Sigmoid colon (tissue), 7 donors: ENCODE measurements around the gene ANKRD27. TPM values are rescaled to one million over a fixed set of nuclear protein-coding genes. Genes with fewer than 3 reads are reported as not detected.

Experiments
- DNase-seq: peaks from one replicate; pipeline ENCODE4 v3.0.0-alpha.2; 2019
- H3K27ac ChIP-seq, 4 donors: fragments of 200-600 bp; sonication (generic); one replicate each; pipeline ENCODE4 v1.5.1; 2016 to 2019; ENCODE audit warnings: mild to moderate bottlenecking in 1 of 4
- H3K27me3 ChIP-seq, 3 donors: fragments of 200-600 bp; sonication (generic); one replicate each; pipeline ENCODE4 v1.5.1; 2019; ENCODE audit warnings: mild to moderate bottlenecking in 1 of 3
- H3K36me3 ChIP-seq, 4 donors: fragments of 200-600 bp; sonication (generic); one replicate each; pipeline ENCODE4 v1.5.1; 2016 to 2019
- H3K4me1 ChIP-seq, 4 donors: fragments of 200-600 bp; sonication (generic); one replicate each; pipeline ENCODE4 v1.5.1; 2017 to 2019
- H3K4me3 ChIP-seq, 4 donors: fragments of 200-600 bp; sonication (generic); one replicate each; pipeline ENCODE4 v1.5.1; 2017 to 2019; ENCODE audit warnings: mild to moderate bottlenecking in 2 of 4, moderate library complexity in 1 of 4
- H3K9me3 ChIP-seq, 4 donors: fragments of 200-600 bp in 3 of 4; sonication (generic) in 3 of 4; one replicate each; pipeline versions ENCODE4 v1.5.1 to v1.6.1; 2013 to 2019
- CTCF ChIP-seq, 4 experiments: fragments of 450-650 bp in 3 of 4; fragments of 200-600 bp in 1 of 4; IDR thresholded peaks; one replicate each; pipeline ENCODE4 v1.5.1; 2016 to 2019; ENCODE audit warnings: antibody characterized with exemption in 4 of 4, mild to moderate bottlenecking in 3 of 4, moderate library complexity in 2 of 4
- EP300 ChIP-seq, 4 donors: sonication (generic); formaldehyde crosslinking; IDR thresholded peaks; one replicate each; pipeline ENCODE4 v1.6.1; 2017; ENCODE audit warnings: antibody characterized with exemption in 4 of 4
- POLR2A ChIP-seq, 2 donors: fragments of 450-650 bp; IDR thresholded peaks; one replicate each; pipeline ENCODE4 v1.6.1; 2016; ENCODE audit warnings: antibody characterized with exemption in 2 of 2, mild to moderate bottlenecking in 2 of 2, moderate library complexity in 2 of 2
- POLR2AphosphoS5 ChIP-seq, 4 donors: sonication (generic); formaldehyde crosslinking; IDR thresholded peaks; one replicate each; pipeline ENCODE4 v1.6.1; 2017; ENCODE audit warnings: antibody characterized with exemption in 4 of 4
- WGBS, 2 donors: extraction: QIAGEN DNeasy Blood & Tissue Kit; methylation state at CpG; one replicate each; pipeline ENCODE4 v1.1.7; 2013; 5-methylcytosine and 5-hydroxymethylcytosine counted together
- intact Hi-C: fragments of 100-400 bp; cut with DNase I; formaldehyde crosslinking; loops from one replicate; pipeline ENCODE4 v1.15.1; 2023
- polyA plus RNA-seq, 3 donors: library from polyadenylated mRNA; stranded (reverse); fragments of 200-250 nt; gene quantifications; one replicate each; pipeline ENCODE4 v1.2.3, GENCODE V29; 2013
- total RNA-seq, 4 donors: library from RNA; depleted of rRNA; stranded (reverse); fragments of >200 nt; gene quantifications; one replicate each; pipeline ENCODE4 v1.1.0, GENCODE V29; 2016
- donor health status: healthy with polysubstance abuse.
- donor health status: Bipolar disorder and iron deficiency.
- donor health status: healthy.

Gene ANKRD27
- total and polyA plus RNA-seq, 7 donors: 13.8 to 48.5 (median 34.1) TPM

GRCh38 chr19:32649751-32650150 is 25.2 kb downstream of the ANKRD27 start:
- peaks cover 0 to 20% (median 19%) of the 10 kb centered on the region in 4 donors for H3K4me1 ChIP-seq
- no peaks in the 10 kb centered on the region for H3K9me3 ChIP-seq
- no peak for DNase-seq
- no peaks in the 10 kb centered on the region for H3K27me3 ChIP-seq
- intact Hi-C loops: no loop called here
- no peak overlapping the region for H3K4me3 ChIP-seq
- WGBS, 2 donors: 97% methylated on average over 11 of the region's 11 CpGs
- H3K27ac ChIP-seq: no peak overlapping the region
- peaks cover 15 to 59% (median 32%) of the 10 kb centered on the region in 4 donors for H3K36me3 ChIP-seq
- TF ChIP-seq CTCF (IDR thresholded peaks at IDR 0.05) (no peak), POLR2A (IDR thresholded peaks at IDR 0.05) (no peak), EP300 (IDR thresholded peaks at IDR 0.05) (no peak), POLR2AphosphoS5 (IDR thresholded peaks at IDR 0.05) (no peak)

- peaks cover 15 to 76% (median 53%) of the 10 kb centered on the region in 4 donors for H3K36me3 ChIP-seq
- H3K4me3 ChIP-seq: no peak overlapping the region
- no peak for TF ChIP-seq EP300 (IDR thresholded peaks at IDR 0.05)
- TF ChIP-seq POLR2A (IDR thresholded peaks at IDR 0.05): no peak
- intact Hi-C loops: no loop called here
- no peak overlapping the region for H3K27ac ChIP-seq
- WGBS, 2 donors: 82 to 91% methylated on average over 8 of the region's 8 CpGs
- no peaks in the 10 kb centered on the region for H3K9me3 ChIP-seq
- peaks cover 0 to 12% (median 9%) of the 10 kb centered on the region in 4 donors for H3K4me1 ChIP-seq
- DNase-seq: no peak
- no peaks in the 10 kb centered on the region for H3K27me3 ChIP-seq
Measured at GRCh38 chr19:32647361-32647760, 27.6 kb downstream of the ANKRD27 start.

GRCh38 chr19:32646556-32646955 is 28.4 kb downstream of the ANKRD27 start:
- no peak for DNase-seq
- TF ChIP-seq CTCF (IDR thresholded peaks at IDR 0.05): no peak
- no peak for TF ChIP-seq EP300 (IDR thresholded peaks at IDR 0.05)
- TF ChIP-seq POLR2A (IDR thresholded peaks at IDR 0.05): no peak
- no peak for TF ChIP-seq POLR2AphosphoS5 (IDR thresholded peaks at IDR 0.05)
- H3K27ac ChIP-seq: no peak overlapping the region
- peaks cover 0 to 4% (median under 1%) of the 10 kb centered on the region in 4 donors for H3K4me1 ChIP-seq
- no peak overlapping the region for H3K4me3 ChIP-seq
- intact Hi-C loops: no loop called here
- H3K36me3 ChIP-seq: peaks cover 19 to 84% (median 60%) of the 10 kb centered on the region in 4 donors
- H3K27me3 ChIP-seq: no peaks in the 10 kb centered on the region
- no peaks in the 10 kb centered on the region for H3K9me3 ChIP-seq
- WGBS, 2 donors: 83 to 94% methylated on average over 6 of the region's 6 CpGs

- H3K27ac ChIP-seq: no peak overlapping the region
- H3K36me3 ChIP-seq: peaks cover 25 to 100% (median 71%) of the 10 kb centered on the region in 4 donors
- WGBS, 2 donors: 77 to 85% methylated on average over 12 of the region's 12 CpGs
- DNase-seq: no peak
- H3K4me1 ChIP-seq: no peaks in the 10 kb centered on the region
- TF ChIP-seq CTCF (IDR thresholded peaks at IDR 0.05) (no peak), POLR2A (IDR thresholded peaks at IDR 0.05) (no peak), EP300 (IDR thresholded peaks at IDR 0.05) (no peak), POLR2AphosphoS5 (IDR thresholded peaks at IDR 0.05) (no peak)
- H3K4me3 ChIP-seq: no peak overlapping the region
- intact Hi-C loops: no loop called here
- H3K27me3 ChIP-seq: no peaks in the 10 kb centered on the region
- H3K9me3 ChIP-seq: no peaks in the 10 kb centered on the region
Measured at GRCh38 chr19:32642771-32643170, 32.2 kb downstream of the ANKRD27 start.

- no peak for DNase-seq
- no peak overlapping the region for H3K27ac ChIP-seq
- no peaks in the 10 kb centered on the region for H3K27me3 ChIP-seq
- WGBS, 2 donors: 97% methylated on average over 13 of the region's 13 CpGs
- H3K36me3 ChIP-seq: peaks cover 19 to 91% (median 63%) of the 10 kb centered on the region in 4 donors
- no peaks in the 10 kb centered on the region for H3K9me3 ChIP-seq
- H3K4me3 ChIP-seq: no peak overlapping the region
- TF ChIP-seq EP300 (IDR thresholded peaks at IDR 0.05): no peak
- no peak for TF ChIP-seq CTCF (IDR thresholded peaks at IDR 0.05)
- TF ChIP-seq POLR2A (IDR thresholded peaks at IDR 0.05): no peak
- TF ChIP-seq POLR2AphosphoS5 (IDR thresholded peaks at IDR 0.05): no peak
- H3K4me1 ChIP-seq: no peaks in the 10 kb centered on the region
- intact Hi-C loops: no loop called here
Measured at GRCh38 chr19:32638625-32639024, 36.4 kb downstream of the ANKRD27 start.
